Neuronal stem cell (in vitro differentiated cells): ENCODE measurements around the gene FCAMR.

Experiments used
- DNase-seq: peaks from one replicate; pipeline ENCODE4 v3.0.0-alpha.2; 2013; ENCODE audit warnings: low spot score
- H2AFZ ChIP-seq: one replicate; pipeline ENCODE4 v1.6.1; 2013; ENCODE audit warnings: mild to moderate bottlenecking, low read length, inconsistent platforms
- H2AK5ac ChIP-seq: 2 replicates; pipeline ENCODE4 v1.6.1; 2013; ENCODE audit warnings: low read depth, mild to moderate bottlenecking, inconsistent platforms, low read length, moderate library complexity, mixed read lengths
- H2BK120ac ChIP-seq: 2 replicates; pipeline ENCODE4 v1.6.1; 2013; ENCODE audit warnings: low read depth, mild to moderate bottlenecking, inconsistent platforms, low read length, moderate library complexity, mixed read lengths
- H2BK12ac ChIP-seq: one replicate; pipeline ENCODE4 v1.6.1; 2013; ENCODE audit warnings: low read length, inconsistent platforms
- H2BK15ac ChIP-seq: 2 replicates; pipeline ENCODE4 v1.6.1; 2013; ENCODE audit warnings: mild to moderate bottlenecking, low read length, inconsistent platforms, mixed read lengths
- H2BK5ac ChIP-seq: one replicate; pipeline ENCODE4 v1.6.1; 2013; ENCODE audit warnings: inconsistent platforms, mild to moderate bottlenecking, low read length, moderate library complexity
- H3K14ac ChIP-seq: one replicate; pipeline ENCODE4 v1.6.1; 2013; ENCODE audit warnings: low read length, inconsistent platforms
- H3K18ac ChIP-seq: 2 replicates; pipeline ENCODE4 v1.6.1; 2013; ENCODE audit warnings: low read length, inconsistent platforms
- H3K23ac ChIP-seq: 2 replicates; pipeline ENCODE4 v1.6.1; 2013; ENCODE audit warnings: low read depth, mild to moderate bottlenecking, mixed read lengths, low read length, inconsistent platforms; ENCODE audit not compliant: poor library complexity
- H3K27ac ChIP-seq: replicated peaks from 3 replicates; pipeline ENCODE4 v1.5.1; 2013; ENCODE audit warnings: low read length, inconsistent platforms
- H3K27me3 ChIP-seq, 3 experiments: 2 replicates each; pipeline ENCODE4 v1.6.1; 2013; ENCODE audit warnings: low read length in 3 of 3, mild to moderate bottlenecking in 2 of 3, inconsistent platforms in 1 of 3, low read depth in 1 of 3, mixed read lengths in 1 of 3, moderate library complexity in 1 of 3; ENCODE audit not compliant: control insufficient read depth in 3 of 3, insufficient read depth in 3 of 3
- H3K36me3 ChIP-seq, 2 donors: replicated peaks in 1 of 2; 2 replicates each; pipeline ENCODE4 v1.6.1; 2013; ENCODE audit warnings: low read length in 2 of 2; ENCODE audit not compliant: control insufficient read depth in 2 of 2, insufficient read depth in 2 of 2
- H3K4ac ChIP-seq: 2 replicates; pipeline ENCODE4 v1.6.1; 2013; ENCODE audit warnings: inconsistent platforms, mild to moderate bottlenecking, low read length, moderate library complexity
- H3K4me1 ChIP-seq, 2 donors: 1 replicate in 1 of 2; 2 replicates in 1 of 2; pipeline ENCODE4 v1.6.1; 2013; ENCODE audit warnings: low read length in 2 of 2, low read depth in 1 of 2; ENCODE audit not compliant: control insufficient read depth in 2 of 2, insufficient read depth in 1 of 2
- H3K4me2 ChIP-seq: one replicate; pipeline ENCODE4 v1.6.1; 2013; ENCODE audit warnings: mild to moderate bottlenecking, low read length, inconsistent platforms; ENCODE audit not compliant: insufficient read depth, poor library complexity, severe bottlenecking
- H3K4me3 ChIP-seq, 2 donors: 2 replicates each; pipeline ENCODE4 v1.5.1; 2013; ENCODE audit warnings: low read length in 2 of 2, mild to moderate bottlenecking in 2 of 2, inconsistent platforms in 1 of 2, moderate library complexity in 1 of 2
- H3K79me1 ChIP-seq: one replicate; pipeline ENCODE4 v1.6.1; 2013; ENCODE audit warnings: low read depth, mild to moderate bottlenecking, inconsistent platforms, low read length, moderate library complexity
- H3K9ac ChIP-seq: one replicate; pipeline ENCODE4 v1.6.1; 2013; ENCODE audit warnings: mild to moderate bottlenecking, low read depth, low read length, inconsistent platforms; ENCODE audit not compliant: poor library complexity
- H3K9me3 ChIP-seq, 2 donors: replicated peaks in 1 of 2; 2 replicates each; pipeline versions ENCODE3 to v1.6.1; 2013; ENCODE audit warnings: low read length in 2 of 2, mild to moderate bottlenecking in 2 of 2, inconsistent platforms in 1 of 2, low read depth in 1 of 2, mixed read lengths in 1 of 2, moderate library complexity in 1 of 2; ENCODE audit not compliant: control insufficient read depth in 2 of 2, insufficient read depth in 1 of 2
- H4K8ac ChIP-seq: one replicate; pipeline ENCODE4 v1.6.1; 2013; ENCODE audit warnings: low read depth, mild to moderate bottlenecking, inconsistent platforms, low read length, moderate library complexity
- H4K91ac ChIP-seq: one replicate; pipeline ENCODE4 v1.6.1; 2013; ENCODE audit warnings: low read length, low read depth, mild to moderate bottlenecking, inconsistent platforms; ENCODE audit not compliant: poor library complexity
- WGBS, 2 donors: extraction: QIAGEN DNeasy Blood & Tissue Kit; methylation state at CpG; one replicate each; pipeline ENCODE4 v1.1.7; 2013; ENCODE audit warnings: missing lambda C conversion rate in 2 of 2, mixed read lengths in 1 of 2; ENCODE audit not compliant: insufficient read length in 2 of 2, insufficient replicate concordance in 1 of 2; ENCODE audit errors: extremely low coverage in 2 of 2; 5-methylcytosine and 5-hydroxymethylcytosine counted together

FCAMR gene

GRCh38 chr1:206969090-206969489, 1.2 kb downstream of the FCAMR start:
- Histone ChIP-seq H2AK5ac (no peak overlapping the region), H3K14ac (no peak overlapping the region), H2AFZ (no peak overlapping the region), H2BK120ac (no peak overlapping the region), H2BK5ac (no peak overlapping the region), H3K27ac (no peak overlapping the region), H3K36me3 (no peaks in the 10 kb centered on the region), H3K18ac (no peak overlapping the region), H3K9me3 (no peaks in the 10 kb centered on the region), H3K4ac (no peak overlapping the region), H3K4me1 (no peaks in the 10 kb centered on the region), H3K9ac (no peak overlapping the region), H3K4me2 (no peak overlapping the region), H3K23ac (no peak overlapping the region), H4K91ac (no peak overlapping the region), H3K27me3 (peaks cover 0 to 17% (median 0%) of the 10 kb centered on the region in 3 experiments), H4K8ac (no peak overlapping the region), H3K79me1 (no peaks in the 10 kb centered on the region), H3K4me3 (no peak overlapping the region), H2BK15ac (no peak overlapping the region), H2BK12ac (no peak overlapping the region)
- WGBS, 2 donors = no CpG with 5 or more reads among the region's 5 CpGs
- DNase-seq = no peak

- H3K4me3 ChIP-seq = no peak overlapping the region
- H3K27ac ChIP-seq = no peak overlapping the region
- no peak overlapping the region for H3K4me2 ChIP-seq
These were observed 3.0 kb downstream of the FCAMR start for GRCh38 chr1:206967096-206967849.

GRCh38 chr1:206965781-206966180, 4.5 kb downstream of the FCAMR start:
- Histone ChIP-seq H3K4me1 (no peaks in the 10 kb centered on the region), H3K23ac (no peak overlapping the region), H4K91ac (no peak overlapping the region), H3K14ac (no peak overlapping the region), H4K8ac (no peak overlapping the region), H3K36me3 (no peaks in the 10 kb centered on the region), H2AK5ac (no peak overlapping the region), H3K4ac (no peak overlapping the region), H2AFZ (no peak overlapping the region), H3K79me1 (no peaks in the 10 kb centered on the region), H2BK15ac (no peak overlapping the region), H3K9ac (no peak overlapping the region), H3K27ac (no peak overlapping the region), H3K9me3 (no peaks in the 10 kb centered on the region), H3K4me2 (no peak overlapping the region), H3K27me3 (peaks cover 0 to 3% (median 0%) of the 10 kb centered on the region in 3 experiments), H3K4me3 (no peak overlapping the region), H2BK12ac (no peak overlapping the region), H2BK120ac (no peak overlapping the region), H3K18ac (no peak overlapping the region), H2BK5ac (no peak overlapping the region)
- DNase-seq = no peak
- WGBS, 2 donors = no CpG with 5 or more reads among the region's 2 CpGs

More at GRCh38 chr1:206967096-206967849, 3.0 kb downstream of the FCAMR start:
- Histone ChIP-seq H3K4me1 (no peaks in the 10 kb centered on the region), H3K36me3 (no peaks in the 10 kb centered on the region), H3K14ac (no peak overlapping the region), H3K18ac (no peak overlapping the region), H2AK5ac (no peak overlapping the region), H3K9ac (no peak overlapping the region), H3K4ac (no peak overlapping the region), H2BK5ac (no peak overlapping the region), H2BK12ac (no peak overlapping the region), H2AFZ (no peak overlapping the region), H4K8ac (no peak overlapping the region), H2BK15ac (no peak overlapping the region), H4K91ac (no peak overlapping the region), H3K23ac (no peak overlapping the region), H3K9me3 (no peaks in the 10 kb centered on the region), H2BK120ac (no peak overlapping the region), H3K27me3 (peaks cover 0 to 7% (median 0%) of the 10 kb centered on the region in 3 experiments), H3K79me1 (no peaks in the 10 kb centered on the region)
- WGBS, 2 donors = no CpG with 5 or more reads among the region's 8 CpGs
- DNase-seq = no peak

- Histone ChIP-seq H3K79me1 (no peaks in the 10 kb centered on the region), H3K14ac (no peak overlapping the region), H2AK5ac (no peak overlapping the region), H3K4me3 (no peak overlapping the region), H3K4me1 (no peaks in the 10 kb centered on the region), H3K4ac (no peak overlapping the region), H3K36me3 (no peaks in the 10 kb centered on the region), H3K27ac (no peak overlapping the region), H2BK5ac (no peak overlapping the region), H3K27me3 (peaks cover 0 to 3% (median 0%) of the 10 kb centered on the region in 3 experiments), H3K9ac (no peak overlapping the region), H3K18ac (no peak overlapping the region), H4K91ac (no peak overlapping the region), H3K23ac (no peak overlapping the region), H4K8ac (no peak overlapping the region), H3K4me2 (no peak overlapping the region), H2BK120ac (no peak overlapping the region), H2AFZ (no peak overlapping the region), H3K9me3 (no peaks in the 10 kb centered on the region), H2BK15ac (no peak overlapping the region), H2BK12ac (no peak overlapping the region)
- WGBS, 2 donors = no CpG with 5 or more reads among the region's 1 CpG
- DNase-seq = no peak
These were observed 6.5 kb downstream of the FCAMR start for GRCh38 chr1:206963740-206964139.
